Measurements from ENCODE around the gene CELA2A.

GRCh38 chr1:15452866-15453571 is 3.5 kb upstream of the CELA2A start:
- TF ChIP-seq CTCF (IDR thresholded peaks at IDR 0.05 in 4 of 5, conservative IDR thresholded peaks at IDR 0.05 in 1 of 5), result no peak
- no peak for TF ChIP-seq POLR2A (IDR thresholded peaks at IDR 0.05)

All from gastrocnemius medialis (tissue), 4 donors.